Endothelial cell of umbilical vein (primary cell): ENCODE measurements around the gene NLN. TPM values are rescaled to one million over a fixed set of nuclear protein-coding genes. Genes with fewer than 3 reads are reported as not detected.
"Not testable (repeated sequence)": the region's sequence is repeated elsewhere in the genome, so short reads cannot be mapped to it uniquely, and the experiment has no call there.

Experiments used
- BruUV-seq: library from RNA; stranded (reverse); fragments of 400-500 nt; replicated peaks from 2 replicates; lab custom pipeline; 2021; lab: Mats Ljungman, UMichigan
- CTCF ChIA-PET: fragments of 300-600, 350-600 bp; sonication (Branson Sonifier 250); formaldehyde crosslinking; loops from one replicate; lab custom pipeline; 2021; ENCODE audit warnings: antibody characterized with exemption, inconsistent platforms; lab: Charles Lee
- POLR2A ChIA-PET: fragments of 300-600, 350-600 bp; sonication (Branson Sonifier 250); formaldehyde crosslinking; loops from one replicate; lab custom pipeline; 2021; ENCODE audit warnings: antibody characterized with exemption, inconsistent platforms; lab: Charles Lee
- DNase-seq: peaks from one replicate; pipeline ENCODE4 v3.0.0-alpha.2; 2011; ENCODE audit warnings: low read depth, low spot score
- FAIRE-seq: peaks from 2 replicates; lab custom pipeline; 2011; peaks lifted over from hg19 to GRCh38; lab: Jason Lieb, UNC
- H2AFZ ChIP-seq: 2 replicates; pipeline ENCODE4 v1.6.0; 2012; ENCODE audit warnings: low read depth, low read length, control low read depth, inconsistent platforms
- H3K27ac ChIP-seq: 2 replicates; pipeline ENCODE4 v1.5.1; 2011; ENCODE audit warnings: low read depth, mild to moderate bottlenecking, control low read depth, low read length, moderate library complexity; ENCODE audit not compliant: insufficient read depth
- H3K27me3 ChIP-seq, 2 experiments: 2 replicates each; pipeline versions ENCODE4 v1.6.0 to v1.6.1; 2011; ENCODE audit warnings: low read length in 2 of 2, mixed read lengths in 1 of 2; ENCODE audit not compliant: control insufficient read depth in 2 of 2, insufficient read depth in 2 of 2
- H3K36me3 ChIP-seq, 2 experiments: 2 replicates in 1 of 2; 3 replicates in 1 of 2; pipeline ENCODE4 v1.5.1; 2011; ENCODE audit warnings: low read length in 2 of 2, mild to moderate bottlenecking in 1 of 2, moderate library complexity in 1 of 2; ENCODE audit not compliant: control insufficient read depth in 2 of 2, insufficient read depth in 2 of 2; ENCODE audit errors: extremely low read depth in 1 of 2
- H3K4me1 ChIP-seq: 3 replicates; pipeline ENCODE4 v1.5.1; 2011; ENCODE audit warnings: mild to moderate bottlenecking, low read length; ENCODE audit not compliant: control insufficient read depth, insufficient read depth; ENCODE audit errors: extremely low read depth
- H3K4me2 ChIP-seq: 2 replicates; pipeline ENCODE4 v1.6.1; 2011; ENCODE audit warnings: low read length, control low read depth, mixed read lengths; ENCODE audit not compliant: insufficient read depth
- H3K4me3 ChIP-seq, 3 experiments: fragments of 200-600 bp in 1 of 3; sonication (generic), shearing (Covaris generic) in 1 of 3; replicated peaks in 1 of 3; 2 replicates each; pipeline ENCODE4 v1.5.1; 2011 to 2016; ENCODE audit warnings: control low read depth in 3 of 3, low read length in 3 of 3, mild to moderate bottlenecking in 2 of 3, inconsistent platforms in 1 of 3, low read depth in 1 of 3, moderate library complexity in 1 of 3; ENCODE audit not compliant: insufficient read depth in 1 of 3
- H3K79me2 ChIP-seq: 2 replicates; pipeline ENCODE4 v1.6.0; 2012; ENCODE audit warnings: low read length, inconsistent platforms; ENCODE audit not compliant: control insufficient read depth, insufficient read depth
- H3K9ac ChIP-seq: replicated peaks from 2 replicates; pipeline ENCODE3; 2011; ENCODE audit warnings: low read length, control low read depth; ENCODE audit not compliant: insufficient read depth; ENCODE audit errors: extremely low read depth
- H3K9me1 ChIP-seq: replicated peaks from 3 replicates; pipeline ENCODE4 v1.6.0; 2011; ENCODE audit warnings: mild to moderate bottlenecking, low read length; ENCODE audit not compliant: control insufficient read depth, insufficient read depth; ENCODE audit errors: extremely low read depth
- H3K9me3 ChIP-seq: replicated peaks from 2 replicates; pipeline ENCODE4 v1.5.1; 2012; ENCODE audit warnings: low read length, inconsistent platforms; ENCODE audit not compliant: control insufficient read depth, insufficient read depth
- H4K20me1 ChIP-seq: replicated peaks from 2 replicates; pipeline ENCODE3; 2011; ENCODE audit warnings: mild to moderate bottlenecking, low read length; ENCODE audit not compliant: control insufficient read depth, insufficient read depth; ENCODE audit errors: extremely low read depth
- FOS ChIP-seq: IDR thresholded peaks from 2 replicates; pipeline ENCODE4 v1.6.1; 2011; ENCODE audit warnings: mild to moderate bottlenecking, low read length, moderate library complexity, borderline replicate concordance; ENCODE audit not compliant: insufficient read depth
- POLR2A ChIP-seq: IDR thresholded peaks from 2 replicates; pipeline ENCODE4 v1.6.1; 2012; ENCODE audit warnings: low read depth, mild to moderate bottlenecking, control low read depth, low read length
- dilution Hi-C: fragments of 300-500 bp; cut with MboI; formaldehyde crosslinking; loops from one replicate; pipeline ENCODE4 v1.15.0; 2019; ENCODE audit warnings: low sequenced_read_pairs; ENCODE audit not compliant: extremely low pct_ligation_motif_present
- intact Hi-C: fragments of 100-400 bp; cut with micrococcal nuclease; formaldehyde crosslinking; loops from one replicate; pipeline ENCODE4 v1.10.0; 2022
- polyA plus RNA-seq, 4 experiments: library from polyadenylated mRNA; depleted of rRNA in 3 of 4; stranded (reverse) in 3 of 4; unstranded in 1 of 4; fragments of >200 nt; gene quantifications; 2 replicates each; pipeline versions ENCODE4 v1.2.1 to v1.2.3, GENCODE V29; 2011 to 2012; ENCODE audit warnings: missing spikeins in 1 of 4
- total RNA-seq: library from RNA; stranded (reverse); gene quantifications from 2 replicates; pipeline ENCODE4 v1.2.3, GENCODE V29; 2021

Gene NLN
- total and polyA plus RNA-seq, 2 donors (not counting 3 experiments of a cell fraction or from before 2014, with no cell fraction given): 14.2 to 63.3 TPM

DNA sequence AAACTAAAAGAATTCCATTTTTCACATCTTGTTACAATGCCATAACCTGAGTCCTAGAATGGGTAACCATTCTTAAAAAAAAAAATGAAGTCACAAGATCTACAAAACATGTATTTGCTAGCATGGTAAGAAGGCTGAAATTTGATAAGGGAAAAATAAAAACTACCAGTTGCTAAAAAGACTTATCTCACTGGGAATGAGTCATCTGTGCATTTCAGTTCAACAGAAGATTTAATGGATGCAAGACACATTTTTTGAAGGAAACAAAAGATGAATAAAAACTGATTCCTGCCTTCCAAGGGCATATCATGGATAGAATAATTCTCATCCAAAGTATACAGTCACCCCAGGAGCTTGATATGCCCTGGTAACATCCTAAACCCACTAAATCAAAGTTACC lies 47.3 kb upstream of the NLN start:
- POLR2A ChIA-PET: no interaction called here
- H2AFZ ChIP-seq: no peak overlapping the region
- intact Hi-C loops: no loop called here
- dilution Hi-C loops: no loop called here
- no peaks in the 10 kb centered on the region for H3K79me2 ChIP-seq
- no peaks in the 10 kb centered on the region for H3K27me3 ChIP-seq
- no peak overlapping the region for H3K4me2 ChIP-seq
- H3K4me1 ChIP-seq: no peaks in the 10 kb centered on the region
- no TSS peak for BruUV-seq
- DNase-seq (no peak), FAIRE-seq (no peak)
- H4K20me1 ChIP-seq: no peaks in the 10 kb centered on the region
- no peak overlapping the region for H3K9ac ChIP-seq
- H3K36me3 ChIP-seq: peaks cover 0 to under 1% of the 10 kb centered on the region in 2 experiments
- no peaks in the 10 kb centered on the region for H3K9me1 ChIP-seq
- H3K4me3 ChIP-seq: no peak overlapping the region
- H3K27ac ChIP-seq: no peak overlapping the region
- CTCF ChIA-PET: interaction anchor here (1.9 kb wide), 1 partner anchor 10 kb away, joined by 6 read pairs; no protein-coding TSS in a partner anchor
- TF ChIP-seq FOS (peak; percentile 14), POLR2A (no peak)
- H3K9me3 ChIP-seq: no peaks in the 10 kb centered on the region

DNA sequence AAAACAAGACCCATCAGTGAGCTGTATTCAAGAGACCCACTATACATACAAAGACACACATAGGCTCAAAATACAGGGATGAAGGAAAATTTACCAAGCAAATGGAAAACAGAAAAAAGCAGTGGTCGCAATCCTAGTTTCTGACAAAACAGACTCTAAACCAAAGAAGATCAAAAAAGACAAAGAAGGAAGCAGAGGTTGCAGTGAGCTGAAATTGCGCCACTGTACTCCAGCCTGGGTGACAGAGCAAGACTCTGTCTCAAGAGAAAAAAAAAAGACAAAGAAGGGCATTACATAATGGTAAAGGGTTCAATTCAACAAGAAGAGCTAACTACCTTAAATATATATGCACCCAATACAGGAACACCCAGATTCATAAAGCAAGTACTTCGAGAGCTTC lies 45.9 kb upstream of the NLN start:
- DNase-seq, POLR2A ChIA-PET, H3K4me2 ChIP-seq, H3K27ac ChIP-seq, H3K9me1 ChIP-seq, FAIRE-seq, H2AFZ ChIP-seq, H3K79me2 ChIP-seq, dilution Hi-C loops, H3K27me3 ChIP-seq, intact Hi-C loops, H3K9me3 ChIP-seq, BruUV-seq, H3K36me3 ChIP-seq, H3K4me1 ChIP-seq, H4K20me1 ChIP-seq, H3K4me3 ChIP-seq, H3K9ac ChIP-seq: not testable (repeated sequence)
- CTCF ChIA-PET: interaction anchor here (1.2 to 1.9 kb wide), 3 partner anchors 9 to 20 kb away, joined by 3 to 6 read pairs (median 3); no protein-coding TSS in a partner anchor
